ENCODE data around the gene ZC3HAV1.

DNA sequence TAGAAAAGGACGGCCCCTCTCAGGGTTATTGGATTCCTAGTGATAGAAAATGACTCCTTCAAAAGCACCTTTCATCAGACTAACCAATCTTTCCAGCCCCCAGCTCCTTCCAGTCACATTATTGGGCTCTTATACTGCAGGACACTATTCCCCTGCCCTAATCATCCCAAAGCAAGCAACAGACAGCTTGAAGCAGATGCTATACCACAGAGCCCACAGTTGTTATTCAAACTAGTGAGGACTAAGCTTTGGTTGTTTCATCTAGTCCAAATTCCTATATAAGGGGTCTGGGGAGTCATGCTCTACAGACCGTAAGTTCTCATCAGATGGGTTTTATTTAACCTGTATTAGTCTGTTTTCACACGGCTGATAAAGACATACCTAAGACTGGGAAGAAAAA is 98.1 kb downstream of the ZC3HAV1 start:
- TF ChIP-seq, protein P1, sequence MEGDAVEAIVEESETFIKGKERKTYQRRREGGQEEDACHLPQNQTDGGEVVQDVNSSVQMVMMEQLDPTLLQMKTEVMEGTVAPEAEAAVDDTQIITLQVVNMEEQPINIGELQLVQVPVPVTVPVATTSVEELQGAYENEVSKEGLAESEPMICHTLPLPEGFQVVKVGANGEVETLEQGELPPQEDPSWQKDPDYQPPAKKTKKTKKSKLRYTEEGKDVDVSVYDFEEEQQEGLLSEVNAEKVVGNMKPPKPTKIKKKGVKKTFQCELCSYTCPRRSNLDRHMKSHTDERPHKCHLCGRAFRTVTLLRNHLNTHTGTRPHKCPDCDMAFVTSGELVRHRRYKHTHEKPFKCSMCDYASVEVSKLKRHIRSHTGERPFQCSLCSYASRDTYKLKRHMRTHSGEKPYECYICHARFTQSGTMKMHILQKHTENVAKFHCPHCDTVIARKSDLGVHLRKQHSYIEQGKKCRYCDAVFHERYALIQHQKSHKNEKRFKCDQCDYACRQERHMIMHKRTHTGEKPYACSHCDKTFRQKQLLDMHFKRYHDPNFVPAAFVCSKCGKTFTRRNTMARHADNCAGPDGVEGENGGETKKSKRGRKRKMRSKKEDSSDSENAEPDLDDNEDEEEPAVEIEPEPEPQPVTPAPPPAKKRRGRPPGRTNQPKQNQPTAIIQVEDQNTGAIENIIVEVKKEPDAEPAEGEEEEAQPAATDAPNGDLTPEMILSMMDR (IDR thresholded peaks at IDR 0.05; ENCODE audit: insufficient read depth, low read length) = no peak
- TF ChIP-seq POLR2AphosphoS5 (IDR thresholded peaks at IDR 0.05; ENCODE audit: low read depth) = no peak
- TF ChIP-seq GABPA (IDR thresholded peaks at IDR 0.05; ENCODE audit: low read depth) = no peak

All from HL-60 (cell line).